K562 (cell line): ENCODE data around the gene THADA. TPM values are rescaled to one million over a fixed set of nuclear protein-coding genes. Genes with fewer than 3 reads are reported as not detected.

Experiments used
- ATAC-seq: fragments of 200-7000 bp; cut with Tn5 transposase; 3 replicates; pipeline ENCODE4 v1.9.1; 2020; ENCODE audit warnings: moderate library complexity
- BruUV-seq: library from RNA; stranded (reverse); fragments of 400-500 nt; replicated peaks from 2 replicates; lab custom pipeline; 2021; lab: Mats Ljungman, UMichigan
- CTCF ChIA-PET: fragments of 300-600 bp; formaldehyde crosslinking; extraction: SDS; loops from one replicate; lab custom pipeline; 2021; ENCODE audit warnings: low intra/inter-chr PET ratio; lab: Yijun Ruan, JAX
- POLR2A ChIA-PET: fragments of 300-600, 350-650 bp; sonication (Branson Sonifier 250); formaldehyde crosslinking; extraction: SDS; loops from one replicate; lab custom pipeline; 2021; ENCODE audit warnings: antibody characterized with exemption, inconsistent platforms; lab: Yijun Ruan, JAX
- DNase-seq, 4 experiments: peaks; one replicate each; pipeline versions ENCODE4 v3.0.0 to v3.0.0-alpha.2; 2011 to 2018; ENCODE audit warnings: low spot score in 3 of 4, mixed read lengths in 3 of 4; ENCODE audit errors: extremely low read depth in 1 of 4
- FAIRE-seq: peaks from 2 replicates; lab custom pipeline; 2011; peaks lifted over from hg19 to GRCh38; lab: Jason Lieb, UNC
- H2AFZ ChIP-seq: 2 replicates; pipeline ENCODE4 v1.6.0; 2011; ENCODE audit warnings: low read depth, low read length, control low read depth, inconsistent platforms
- H3K27ac ChIP-seq: fragments of 200-600 bp; 3 replicates; pipeline ENCODE4 v1.8.0; 2011; ENCODE audit warnings: low read depth, mild to moderate bottlenecking, control low read depth, inconsistent platforms, low read length, moderate library complexity, mixed read lengths; ENCODE audit errors: extremely low read depth
- H3K27me3 ChIP-seq, 2 experiments: fragments of 300-600 bp in 1 of 2; 2 replicates in 1 of 2; 3 replicates in 1 of 2; pipeline versions ENCODE4 v1.6.0 to v1.8.0; 2011; ENCODE audit warnings: inconsistent platforms in 2 of 2, low read length in 2 of 2, mild to moderate bottlenecking in 1 of 2, mixed read lengths in 1 of 2, moderate library complexity in 1 of 2; ENCODE audit not compliant: control insufficient read depth in 2 of 2, insufficient read depth in 2 of 2
- H3K36me3 ChIP-seq: fragments of 300-600 bp; 3 replicates; pipeline ENCODE4 v1.8.0; 2011; ENCODE audit warnings: mild to moderate bottlenecking, low read length, inconsistent platforms; ENCODE audit not compliant: control insufficient read depth, insufficient read depth
- H3K4me1 ChIP-seq, 2 experiments: fragments of 200-600 bp in 1 of 2; replicated peaks in 1 of 2; 2 replicates in 1 of 2; 3 replicates in 1 of 2; pipeline versions ENCODE4 v1.5.1 to v1.8.0; 2011; ENCODE audit warnings: inconsistent platforms in 2 of 2, low read length in 2 of 2, mild to moderate bottlenecking in 1 of 2, mixed read lengths in 1 of 2, moderate library complexity in 1 of 2; ENCODE audit not compliant: control insufficient read depth in 2 of 2, insufficient read depth in 2 of 2
- H3K4me2 ChIP-seq: 2 replicates; pipeline ENCODE4 v1.6.1; 2011; ENCODE audit warnings: low read length, control low read depth, inconsistent platforms, mixed read lengths; ENCODE audit not compliant: insufficient read depth
- H3K4me3 ChIP-seq: fragments of 200-600 bp; sonication (generic), shearing (Covaris generic); 2 replicates; pipeline ENCODE4 v1.5.1; 2016; ENCODE audit warnings: control low read depth, inconsistent platforms
- H3K79me2 ChIP-seq: fragments of 200-600 bp; 3 replicates; pipeline ENCODE4 v1.8.0; 2011; ENCODE audit warnings: low read length, inconsistent platforms; ENCODE audit not compliant: control insufficient read depth, insufficient read depth
- H3K9ac ChIP-seq, 2 experiments: 2 replicates each; pipeline versions ENCODE4 v1.6.0 to v1.6.1; 2011; ENCODE audit warnings: low read depth in 2 of 2, low read length in 2 of 2, control low read depth in 1 of 2, inconsistent platforms in 1 of 2, mild to moderate bottlenecking in 1 of 2, mixed read lengths in 1 of 2; ENCODE audit not compliant: insufficient read depth in 1 of 2
- H3K9me1 ChIP-seq: one replicate; pipeline ENCODE4 v1.6.0; 2011; ENCODE audit warnings: inconsistent platforms, mild to moderate bottlenecking, low read length, moderate library complexity; ENCODE audit not compliant: control insufficient read depth, insufficient read depth
- H3K9me3 ChIP-seq: replicated peaks from 2 replicates; pipeline ENCODE4 v1.5.1; 2011; ENCODE audit warnings: low read depth, low read length, inconsistent platforms; ENCODE audit not compliant: control insufficient read depth, insufficient read depth
- H4K20me1 ChIP-seq: replicated peaks from 2 replicates; pipeline ENCODE4 v1.6.1; 2011; ENCODE audit warnings: low read length, inconsistent platforms, mixed read lengths; ENCODE audit not compliant: control insufficient read depth, insufficient read depth
- BMI1 ChIP-seq: fragments of 150-350 bp; IDR thresholded peaks from 2 replicates; pipeline ENCODE4 v1.6.1; 2014; ENCODE audit warnings: low read length
- BRF2 ChIP-seq: IDR thresholded peaks from 3 replicates; pipeline ENCODE4 v1.6.1; 2011; ENCODE audit warnings: borderline replicate concordance, mild to moderate bottlenecking; ENCODE audit not compliant: insufficient read length, insufficient read depth
- CBFB ChIP-seq: sonication (generic); formaldehyde crosslinking; IDR thresholded peaks from 2 replicates; pipeline ENCODE4 v1.4.0; 2020; ENCODE audit warnings: mild to moderate bottlenecking, missing genetic modification reagents
- CGGBP1 ChIP-seq: fragments of 250-450 bp; sonication (Bioruptor Pico); IDR thresholded peaks from 2 replicates; pipeline ENCODE4 v1.9.0; 2021; ENCODE audit warnings: mild to moderate bottlenecking
- ELF2 ChIP-seq: fragments of 250-450 bp; sonication (Bioruptor Pico); IDR thresholded peaks from 2 replicates; pipeline ENCODE4 v1.5.0; 2021; ENCODE audit warnings: mild to moderate bottlenecking
- EP400 ChIP-seq: fragments of 450-650 bp; IDR thresholded peaks from 2 replicates; pipeline ENCODE4 v1.6.1; 2017; ENCODE audit warnings: antibody characterized with exemption, mild to moderate bottlenecking, moderate library complexity
- GTF2E2 ChIP-seq: fragments of 200-800 bp; sonication (Bioruptor generic); IDR thresholded peaks from 2 replicates; pipeline ENCODE4 v1.6.1; 2016; ENCODE audit warnings: missing genetic modification characterization, missing compliant biosample characterization
- MTA1 ChIP-seq: fragments of 450-650 bp; IDR thresholded peaks from 2 replicates; pipeline ENCODE4 v1.6.1; 2017; ENCODE audit warnings: borderline replicate concordance
- NEUROD1 ChIP-seq: fragments of 150-350 bp; IDR thresholded peaks from 2 replicates; pipeline ENCODE4 v1.6.1; 2014; ENCODE audit warnings: borderline replicate concordance, low read length, low read depth; ENCODE audit not compliant: partially characterized antibody
- PHF21A ChIP-seq: fragments of 450-650 bp; IDR thresholded peaks from 2 replicates; pipeline ENCODE4 v1.6.1; 2017; ENCODE audit warnings: low read depth, borderline replicate concordance
- POLR2G ChIP-seq: fragments of 200-400 bp; formaldehyde crosslinking; IDR thresholded peaks from 2 replicates; pipeline ENCODE4 v1.6.1; 2017; ENCODE audit warnings: low read depth, mild to moderate bottlenecking, antibody characterized with exemption, low read length, moderate library complexity
- POLR3G ChIP-seq: IDR thresholded peaks from 2 replicates; pipeline ENCODE4 v1.6.1; 2011; ENCODE audit not compliant: insufficient read length, insufficient replicate concordance; ENCODE audit errors: extremely low read depth
- RBM25 ChIP-seq: fragments of 200-400 bp; formaldehyde crosslinking; IDR thresholded peaks from 2 replicates; pipeline ENCODE4 v1.6.1; 2018; ENCODE audit warnings: low read length, low read depth, moderate library complexity; ENCODE audit not compliant: severe bottlenecking
- TBP ChIP-seq: optimal IDR thresholded peaks from 2 replicates; pipeline ENCODE3; 2011; ENCODE audit warnings: low read depth, low read length, improper control_type of control experiment
- ZBTB11 ChIP-seq, 3 experiments: fragments of 200-800 bp in 1 of 3; fragments of 250-450 bp in 1 of 3; fragments of 450-650 bp in 1 of 3; sonication (Bioruptor Pico) in 1 of 3; sonication (Bioruptor generic) in 1 of 3; formaldehyde crosslinking in 1 of 3; IDR thresholded peaks; 2 replicates each; pipeline versions ENCODE4 v1.6.1 to v1.8.0; 2016 to 2022; ENCODE audit warnings: mild to moderate bottlenecking in 2 of 3, missing genetic modification characterization in 2 of 3, missing compliant biosample characterization in 1 of 3, moderate library complexity in 1 of 3
- ZEB2 ChIP-seq: fragments of 450-650 bp; IDR thresholded peaks from 2 replicates; pipeline ENCODE4 v1.6.1; 2016
- ZNF212 ChIP-seq: fragments of 450-650 bp; formaldehyde crosslinking; IDR thresholded peaks from 2 replicates; pipeline ENCODE4 v1.4.0; 2020; ENCODE audit warnings: mild to moderate bottlenecking
- WGBS: fragments of 100-300 bp; shearing (Covaris generic); methylation state at CpG from one replicate; pipeline ENCODE4 v1.1.6; 2016; ENCODE audit warnings: low coverage, mixed read lengths; ENCODE audit not compliant: insufficient coverage; ENCODE audit errors: missing lambda C conversion rate; 5-methylcytosine and 5-hydroxymethylcytosine counted together
- in situ Hi-C: fragments of 300-500 bp; cut with MboI; formaldehyde crosslinking; loops from 4 replicates; pipeline ENCODE4 v1.15.0; 2018; ENCODE audit warnings: inconsistent platforms, mixed read lengths
- intact Hi-C: fragments of 100-400 bp; cut with micrococcal nuclease; formaldehyde crosslinking; loops from 2 replicates; pipeline ENCODE4 v1.14.2; 2022
- polyA plus RNA-seq, 8 experiments: library from polyadenylated mRNA; depleted of rRNA in 4 of 8; stranded (reverse) in 5 of 8; unstranded in 3 of 8; fragments of >200 nt; fragmentation: Nextera tagmentation in 2 of 8; fragmentation: Illumina TruSeq in 1 of 8; extraction: Ambion mirVana in 2 of 8; extraction: Trizol in 1 of 8; gene quantifications; 2 replicates each; pipeline versions ENCODE4 v1.2.1 to v1.2.3, GENCODE V29; 2011 to 2014; ENCODE audit warnings: inconsistent platforms in 1 of 8, missing spikeins in 1 of 8
- total RNA-seq, 7 experiments: library from RNA; depleted of rRNA in 6 of 7; stranded (reverse); fragments of >200 nt in 6 of 7; fragmentation: Illumina TruSeq in 2 of 7; extraction: Trizol in 2 of 7; gene quantifications; 2 replicates each; pipeline versions ENCODE4 v1.2.1 to v1.2.3, GENCODE V29; 2011 to 2021; ENCODE audit warnings: low replicate concordance in 1 of 7
- TF ChIP-seq, protein P1 (sequence below): sonication (generic); formaldehyde crosslinking; IDR thresholded peaks from 2 replicates; pipeline ENCODE4 v1.8.1; 2023; ENCODE audit warnings: mild to moderate bottlenecking, missing genetic modification reagents

The THADA gene
- total and polyA plus RNA-seq, 9 of the 15 experiments (the other 6 are each of a cell fraction or from before 2014, with no cell fraction given): 17.8 to 34.7 (median 31.9) TPM

GRCh38 chr2:43557196-43557595 is 38.6 kb downstream of the THADA start:
- H3K4me3 ChIP-seq: no peak overlapping the region
- no peak overlapping the region for H3K27ac ChIP-seq
- H3K27me3 ChIP-seq: no peaks in the 10 kb centered on the region
- H4K20me1 ChIP-seq: no peaks in the 10 kb centered on the region
- ChIA-PET POLR2A (no interaction called here), CTCF (no interaction called here)
- FAIRE-seq (no peak), ATAC-seq (no peak)
- no TSS peak for BruUV-seq
- H3K9me1 ChIP-seq: no peaks in the 10 kb centered on the region
- H3K36me3 ChIP-seq: peaks cover 56% of the 10 kb centered on the region; the same call in 2 of the 3 replicates
- H3K4me1 ChIP-seq: no peaks in the 10 kb centered on the region
- H3K4me2 ChIP-seq: no peak overlapping the region
- no peaks in the 10 kb centered on the region for H3K9me3 ChIP-seq
- no peak overlapping the region for H3K9ac ChIP-seq
- H3K79me2 ChIP-seq: no peaks in the 10 kb centered on the region
- H2AFZ ChIP-seq: no peak overlapping the region
- in situ Hi-C loops: no loop called here
- TF ChIP-seq NEUROD1 (no peak), CBFB (CRISPR knock-in tag) (no peak), POLR3G (no peak), ZEB2 (no peak), ELF2 (no peak), ZNF212 (CRISPR knock-in tag) (no peak), MTA1 (no peak), PHF21A (no peak), RBM25 (no peak), BRF2 (no peak), EP400 (no peak), BMI1 (no peak), TBP (no peak), GTF2E2 (tag) (no peak), CGGBP1 (CRISPR knock-in tag) (no peak), POLR2G (no peak), ZBTB11 (CRISPR knock-in tag; IDR thresholded peaks at IDR 0.05) (no peak)
- TF ChIP-seq, protein P1, sequence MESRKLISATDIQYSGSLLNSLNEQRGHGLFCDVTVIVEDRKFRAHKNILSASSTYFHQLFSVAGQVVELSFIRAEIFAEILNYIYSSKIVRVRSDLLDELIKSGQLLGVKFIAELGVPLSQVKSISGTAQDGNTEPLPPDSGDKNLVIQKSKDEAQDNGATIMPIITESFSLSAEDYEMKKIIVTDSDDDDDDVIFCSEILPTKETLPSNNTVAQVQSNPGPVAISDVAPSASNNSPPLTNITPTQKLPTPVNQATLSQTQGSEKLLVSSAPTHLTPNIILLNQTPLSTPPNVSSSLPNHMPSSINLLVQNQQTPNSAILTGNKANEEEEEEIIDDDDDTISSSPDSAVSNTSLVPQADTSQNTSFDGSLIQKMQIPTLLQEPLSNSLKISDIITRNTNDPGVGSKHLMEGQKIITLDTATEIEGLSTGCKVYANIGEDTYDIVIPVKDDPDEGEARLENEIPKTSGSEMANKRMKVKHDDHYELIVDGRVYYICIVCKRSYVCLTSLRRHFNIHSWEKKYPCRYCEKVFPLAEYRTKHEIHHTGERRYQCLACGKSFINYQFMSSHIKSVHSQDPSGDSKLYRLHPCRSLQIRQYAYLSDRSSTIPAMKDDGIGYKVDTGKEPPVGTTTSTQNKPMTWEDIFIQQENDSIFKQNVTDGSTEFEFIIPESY (CRISPR knock-in tag): no peak
- TF ChIP-seq, all 486 proteins: peak for 0
- 100% methylated on average over 1 of the region's 1 CpG for WGBS
- DNase-seq: no peak
- intact Hi-C loops: no loop called here
